OCI-LY7 (cell line): ENCODE data around the gene GAB1. TPM values are rescaled to one million over a fixed set of nuclear protein-coding genes. Genes with fewer than 3 reads are reported as not detected.

Source experiments
- BruUV-seq: library from RNA; stranded (reverse); fragments of 400-500 nt; replicated peaks from 2 replicates; lab custom pipeline; 2021; lab: Mats Ljungman, UMichigan
- CTCF ChIA-PET: fragments of 300-600 bp; sonication (Branson Sonifier 250); formaldehyde crosslinking; loops from one replicate; lab custom pipeline; 2022; ENCODE audit warnings: antibody characterized with exemption; ENCODE audit not compliant: unreplicated experiment; lab: Charles Lee
- POLR2A ChIA-PET: fragments of 300-600 bp; sonication (Branson Sonifier 250); formaldehyde crosslinking; loops from one replicate; lab custom pipeline; 2022; ENCODE audit warnings: antibody characterized with exemption; lab: Charles Lee
- DNase-seq: peaks from one replicate; pipeline ENCODE4 v3.0.0-alpha.2; 2015; ENCODE audit warnings: low spot score
- H2AFZ ChIP-seq: fragments of 200-600 bp; sonication (generic), shearing (Covaris generic); 2 replicates; pipeline ENCODE4 v1.6.1; 2014; ENCODE audit warnings: mild to moderate bottlenecking, antibody characterized with exemption, low read length, moderate library complexity
- H3K27ac ChIP-seq: fragments of 200-600 bp; sonication (generic); 2 replicates; pipeline ENCODE4 v1.5.1; 2014; ENCODE audit warnings: mixed run types, low read depth, mild to moderate bottlenecking, moderate library complexity, low read length, inconsistent platforms; ENCODE audit not compliant: poor library complexity, severe bottlenecking
- H3K36me3 ChIP-seq: fragments of 200-600 bp; sonication (generic); 2 replicates; pipeline ENCODE4 v1.6.1; 2014; ENCODE audit warnings: mild to moderate bottlenecking, antibody characterized with exemption, low read length, moderate library complexity, mixed read lengths; ENCODE audit not compliant: insufficient read depth
- H3K4me1 ChIP-seq: fragments of 200-600 bp; sonication (generic); 2 replicates; pipeline ENCODE4 v1.5.1; 2014; ENCODE audit warnings: mild to moderate bottlenecking, low read length; ENCODE audit not compliant: insufficient read depth, poor library complexity, severe bottlenecking
- H3K4me2 ChIP-seq: fragments of 200-600 bp; sonication (generic); 2 replicates; pipeline ENCODE4 v1.6.1; 2014; ENCODE audit warnings: mild to moderate bottlenecking, low read length
- H3K4me3 ChIP-seq: fragments of 200-600 bp; sonication (generic); 2 replicates; pipeline ENCODE4 v1.5.1; 2014; ENCODE audit warnings: mild to moderate bottlenecking, low read depth, low read length; ENCODE audit not compliant: poor library complexity, severe bottlenecking
- H3K79me2 ChIP-seq: fragments of 200-600 bp; sonication (generic); 2 replicates; pipeline ENCODE4 v1.6.1; 2016; ENCODE audit warnings: low read depth, mild to moderate bottlenecking, low read length, moderate library complexity, mixed read lengths; ENCODE audit not compliant: insufficient read depth
- H3K9me2 ChIP-seq: fragments of 200-600 bp; sonication (generic); 2 replicates; pipeline ENCODE4 v1.6.1; 2016; ENCODE audit warnings: mild to moderate bottlenecking, low read length, mixed read lengths; ENCODE audit not compliant: insufficient read depth
- H3K9me3 ChIP-seq: fragments of 200-600 bp; sonication (generic); 2 replicates; pipeline ENCODE4 v1.6.1; 2014; ENCODE audit warnings: mild to moderate bottlenecking, mixed run types, low read length, mixed read lengths
- H4K20me1 ChIP-seq: fragments of 200-600 bp; sonication (generic); 2 replicates; pipeline ENCODE4 v1.6.1; 2014; ENCODE audit warnings: mild to moderate bottlenecking, antibody characterized with exemption, low read length, moderate library complexity, mixed read lengths; ENCODE audit not compliant: insufficient read depth
- CTCF ChIP-seq: fragments of 200-600 bp; sonication (generic); conservative IDR thresholded peaks from 2 replicates; pipeline ENCODE4 v1.5.1; 2014; ENCODE audit warnings: mild to moderate bottlenecking, antibody characterized with exemption, low read length, moderate library complexity, mixed read lengths
- EZH2phosphoT487 ChIP-seq: fragments of 200-600 bp; sonication (generic); IDR thresholded peaks from 2 replicates; pipeline ENCODE4 v1.6.1; 2018; ENCODE audit warnings: low read depth, borderline replicate concordance, mild to moderate bottlenecking, mixed run types, antibody characterized with exemption, low read length, moderate library complexity, mixed read lengths
- intact Hi-C: fragments of 100-400 bp; cut with micrococcal nuclease; formaldehyde crosslinking; loops from one replicate; pipeline ENCODE4 v1.10.0; 2022; ENCODE audit not compliant: unreplicated experiment
- total RNA-seq, 2 experiments: library from RNA; depleted of rRNA in 1 of 2; stranded (reverse); fragments of >200 nt in 1 of 2; shearing (Covaris generic) in 1 of 2; gene quantifications; 2 replicates each; pipeline ENCODE4 v1.2.3, GENCODE V29; 2014 to 2022

GAB1 gene
- total RNA-seq, 2 experiments from 2014 or later = 42.6 to 99.3 TPM

GRCh38 chr4:143296397-143297067, 40.1 kb upstream of the GAB1 start:
- TF ChIP-seq EZH2phosphoT487 (no peak), CTCF (no peak)
- H2AFZ ChIP-seq = no peak overlapping the region
- H3K4me3 ChIP-seq = no peak overlapping the region
- no TSS peak for BruUV-seq
- no peaks in the 10 kb centered on the region for H4K20me1 ChIP-seq
- no peak for DNase-seq
- no peaks in the 10 kb centered on the region for H3K36me3 ChIP-seq
- H3K4me2 ChIP-seq = no peak overlapping the region
- H3K9me3 ChIP-seq = no peaks in the 10 kb centered on the region
- no peaks in the 10 kb centered on the region for H3K9me2 ChIP-seq
- CTCF ChIA-PET = no interaction called here
- intact Hi-C loops = no loop called here
- H3K79me2 ChIP-seq = no peaks in the 10 kb centered on the region
- H3K27ac ChIP-seq = no peak overlapping the region
- POLR2A ChIA-PET = interaction anchor here (0.6 to 0.7 kb wide), 2 partner anchors 127 to 1109 kb away, joined by 3 read pairs; no protein-coding TSS in a partner anchor
- H3K4me1 ChIP-seq = no peaks in the 10 kb centered on the region

GRCh38 chr4:143300860-143301259, 35.8 kb upstream of the GAB1 start:
- Histone ChIP-seq H3K36me3 (no peaks in the 10 kb centered on the region), H4K20me1 (no peaks in the 10 kb centered on the region), H3K27ac (no peak overlapping the region), H3K4me3 (no peak overlapping the region), H3K9me2 (no peaks in the 10 kb centered on the region), H3K79me2 (no peaks in the 10 kb centered on the region), H3K4me1 (no peaks in the 10 kb centered on the region), H3K9me3 (no peaks in the 10 kb centered on the region), H3K4me2 (no peak overlapping the region), H2AFZ (no peak overlapping the region)
- DNase-seq = no peak
- POLR2A ChIA-PET = no interaction called here
- CTCF ChIA-PET = no interaction called here
- no TSS peak for BruUV-seq
- TF ChIP-seq CTCF = no peak
- TF ChIP-seq EZH2phosphoT487 = no peak
- intact Hi-C loops = no loop called here

GRCh38 chr4:143302536-143302935, 34.1 kb upstream of the GAB1 start:
- DNase-seq = no peak
- 0 out of 2 replicates have a peak overlapping the region, but pooled peaks have one; percentile 35 for H2AFZ ChIP-seq
- CTCF ChIA-PET = no interaction called here

More at GRCh38 chr4:143302536-143302935, 34.1 kb upstream of the GAB1 start:
- POLR2A ChIA-PET = interaction anchor here (0.6 to 2.0 kb wide), 7 partner anchors 11 to 763 kb away, joined by 3 to 10 read pairs (median 5); no protein-coding TSS in a partner anchor
- H3K36me3 ChIP-seq = no peaks in the 10 kb centered on the region
- H3K79me2 ChIP-seq = no peaks in the 10 kb centered on the region
- H3K9me2 ChIP-seq = no peaks in the 10 kb centered on the region
- no peaks in the 10 kb centered on the region for H3K4me1 ChIP-seq
- no TSS peak for BruUV-seq
- H3K4me3 ChIP-seq = no peak overlapping the region
- H3K4me2 ChIP-seq = no peak overlapping the region
- no peaks in the 10 kb centered on the region for H4K20me1 ChIP-seq
- TF ChIP-seq CTCF (no peak), EZH2phosphoT487 (no peak)
- no peak overlapping the region for H3K27ac ChIP-seq
- intact Hi-C loops = no loop called here
- H3K9me3 ChIP-seq = no peaks in the 10 kb centered on the region
